HUES48 (cell line): ENCODE data around the gene ITPR1.

Experiments used
- H3K27ac ChIP-seq: one replicate; pipeline ENCODE4 v1.7.0; 2013; ENCODE audit warnings: low read depth, low read length, inconsistent platforms
- H3K27me3 ChIP-seq: 2 replicates; pipeline ENCODE4 v1.6.1; 2013; ENCODE audit warnings: mild to moderate bottlenecking, low read length; ENCODE audit not compliant: control insufficient read depth, insufficient read depth
- H3K36me3 ChIP-seq: 2 replicates; pipeline ENCODE4 v1.6.1; 2013; ENCODE audit warnings: low read length; ENCODE audit not compliant: control insufficient read depth, insufficient read depth
- H3K4me1 ChIP-seq: 2 replicates; pipeline ENCODE4 v1.6.1; 2013; ENCODE audit warnings: mild to moderate bottlenecking, low read length; ENCODE audit not compliant: control insufficient read depth, insufficient read depth
- H3K4me3 ChIP-seq: 2 replicates; pipeline ENCODE4 v1.5.1; 2013; ENCODE audit warnings: mild to moderate bottlenecking, low read depth, low read length
- H3K9ac ChIP-seq: 2 replicates; pipeline ENCODE4 v1.6.1; 2013; ENCODE audit warnings: mild to moderate bottlenecking, low read depth, low read length, moderate library complexity
- H3K9me3 ChIP-seq: 2 replicates; pipeline ENCODE4 v1.6.1; 2013; ENCODE audit warnings: low read length; ENCODE audit not compliant: control insufficient read depth, insufficient read depth

ITPR1 gene

GRCh38 chr3:4564270-4564669, 71.1 kb downstream of the ITPR1 start:
- Histone ChIP-seq H3K27me3 (no peaks in the 10 kb centered on the region), H3K9ac (no peak overlapping the region), H3K36me3 (no peaks in the 10 kb centered on the region), H3K9me3 (no peaks in the 10 kb centered on the region), H3K27ac (no peak overlapping the region), H3K4me1 (no peaks in the 10 kb centered on the region), H3K4me3 (no peak overlapping the region)

GRCh38 chr3:4564928-4565586, 71.9 kb downstream of the ITPR1 start:
- no peak overlapping the region for H3K9ac ChIP-seq
- no peak overlapping the region for H3K27ac ChIP-seq
- H3K9me3 ChIP-seq = no peaks in the 10 kb centered on the region
- no peaks in the 10 kb centered on the region for H3K27me3 ChIP-seq
- H3K4me3 ChIP-seq = no peak overlapping the region
- no peaks in the 10 kb centered on the region for H3K4me1 ChIP-seq
- no peaks in the 10 kb centered on the region for H3K36me3 ChIP-seq

GRCh38 chr3:4565809-4566501, 72.8 kb downstream of the ITPR1 start:
- Histone ChIP-seq H3K4me1 (no peaks in the 10 kb centered on the region), H3K36me3 (no peaks in the 10 kb centered on the region), H3K27ac (no peak overlapping the region), H3K9ac (no peak overlapping the region), H3K27me3 (no peaks in the 10 kb centered on the region), H3K9me3 (no peaks in the 10 kb centered on the region), H3K4me3 (no peak overlapping the region)

- Histone ChIP-seq H3K4me1 (no peaks in the 10 kb centered on the region), H3K9me3 (no peaks in the 10 kb centered on the region), H3K9ac (no peak overlapping the region), H3K27ac (no peak overlapping the region), H3K36me3 (no peaks in the 10 kb centered on the region), H3K27me3 (no peaks in the 10 kb centered on the region), H3K4me3 (no peak overlapping the region)
Measured at GRCh38 chr3:4568841-4569240, 75.7 kb downstream of the ITPR1 start.

- no peak overlapping the region for H3K4me3 ChIP-seq
- no peaks in the 10 kb centered on the region for H3K4me1 ChIP-seq
- no peaks in the 10 kb centered on the region for H3K27me3 ChIP-seq
- H3K27ac ChIP-seq = no peak overlapping the region
- no peaks in the 10 kb centered on the region for H3K9me3 ChIP-seq
- H3K36me3 ChIP-seq = no peaks in the 10 kb centered on the region
- no peak overlapping the region for H3K9ac ChIP-seq
Measured at GRCh38 chr3:4570840-4571621, 77.9 kb downstream of the ITPR1 start.

GRCh38 chr3:4571690-4572334, 78.7 kb downstream of the ITPR1 start:
- no peak overlapping the region for H3K9ac ChIP-seq
- H3K4me1 ChIP-seq = no peaks in the 10 kb centered on the region
- H3K27me3 ChIP-seq = no peaks in the 10 kb centered on the region
- no peak overlapping the region for H3K27ac ChIP-seq
- no peak overlapping the region for H3K4me3 ChIP-seq
- H3K9me3 ChIP-seq = no peaks in the 10 kb centered on the region
- no peaks in the 10 kb centered on the region for H3K36me3 ChIP-seq

- H3K36me3 ChIP-seq = no peaks in the 10 kb centered on the region
- no peaks in the 10 kb centered on the region for H3K27me3 ChIP-seq
- no peaks in the 10 kb centered on the region for H3K4me1 ChIP-seq
- no peak overlapping the region for H3K4me3 ChIP-seq
- H3K9me3 ChIP-seq = no peaks in the 10 kb centered on the region
- H3K9ac ChIP-seq = no peak overlapping the region
- H3K27ac ChIP-seq = no peak overlapping the region
Measured at GRCh38 chr3:4573153-4573552, 80.0 kb downstream of the ITPR1 start.

- H3K4me1 ChIP-seq = no peaks in the 10 kb centered on the region
- H3K9ac ChIP-seq = no peak overlapping the region
- no peaks in the 10 kb centered on the region for H3K9me3 ChIP-seq
- no peak overlapping the region for H3K4me3 ChIP-seq
- no peak overlapping the region for H3K27ac ChIP-seq
- H3K36me3 ChIP-seq = no peaks in the 10 kb centered on the region
- H3K27me3 ChIP-seq = no peaks in the 10 kb centered on the region
Measured at GRCh38 chr3:4574426-4574965, 81.3 kb downstream of the ITPR1 start.

GRCh38 chr3:4575381-4575780, 82.2 kb downstream of the ITPR1 start:
- Histone ChIP-seq H3K9ac (no peak overlapping the region), H3K36me3 (no peaks in the 10 kb centered on the region), H3K27me3 (no peaks in the 10 kb centered on the region), H3K4me3 (no peak overlapping the region), H3K4me1 (no peaks in the 10 kb centered on the region), H3K9me3 (no peaks in the 10 kb centered on the region), H3K27ac (no peak overlapping the region)

- H3K36me3 ChIP-seq = no peaks in the 10 kb centered on the region
- no peak overlapping the region for H3K27ac ChIP-seq
- no peak overlapping the region for H3K4me3 ChIP-seq
- H3K27me3 ChIP-seq = no peaks in the 10 kb centered on the region
- no peaks in the 10 kb centered on the region for H3K9me3 ChIP-seq
- no peak overlapping the region for H3K9ac ChIP-seq
- H3K4me1 ChIP-seq = peaks cover 8% of the 10 kb centered on the region; the same call in 1 of the 2 replicates
Measured at GRCh38 chr3:4577721-4578120, 84.6 kb downstream of the ITPR1 start.
